DND-41 (cell line): ENCODE data around the gene MYO1B.

Source experiments
- CTCF ChIP-seq: IDR thresholded peaks from 2 replicates; pipeline ENCODE4 v1.5.1; 2012; ENCODE audit warnings: borderline replicate concordance, low read length, moderate library complexity, mild to moderate bottlenecking; ENCODE audit not compliant: poor library complexity, severe bottlenecking; ENCODE audit errors: extremely low read depth
- EZH2 ChIP-seq: IDR thresholded peaks from 3 replicates; pipeline ENCODE4 v1.6.1; 2012; ENCODE audit warnings: borderline replicate concordance, low read depth, mild to moderate bottlenecking, moderate library complexity, low read length, inconsistent platforms; ENCODE audit not compliant: severe bottlenecking

- TF ChIP-seq CTCF = no peak
- TF ChIP-seq EZH2 = no peak
Measured at GRCh38 chr2:191295088-191295487, 49.9 kb downstream of the MYO1B start.
